GM19099 (cell line): ENCODE results near the gene PET100.

Experiments
- POLR2A ChIP-seq: IDR thresholded peaks from 3 replicates; pipeline ENCODE4 v1.6.1; 2011; ENCODE audit warnings: low read depth; ENCODE audit not compliant: insufficient read length; ENCODE audit errors: extremely low read depth

PET100 gene

GRCh38 chr19:7607212-7607873 is 22.2 kb upstream of the PET100 start:
- TF ChIP-seq POLR2A = no peak

- no peak for TF ChIP-seq POLR2A
Observed at GRCh38 chr19:7607874-7608560, 21.6 kb upstream of the PET100 start.

- no peak for TF ChIP-seq POLR2A
Observed at GRCh38 chr19:7610491-7611240, 18.9 kb upstream of the PET100 start.

GRCh38 chr19:7611541-7612279 is 17.9 kb upstream of the PET100 start:
- TF ChIP-seq POLR2A = no peak

- no peak for TF ChIP-seq POLR2A
Observed at GRCh38 chr19:7612282-7613274, 17.0 kb upstream of the PET100 start.

- no peak for TF ChIP-seq POLR2A
Observed at GRCh38 chr19:7614859-7615741, 14.5 kb upstream of the PET100 start.

GRCh38 chr19:7617172-7617571 is 12.4 kb upstream of the PET100 start:
- TF ChIP-seq POLR2A = no peak

GRCh38 chr19:7617735-7618134 is 11.9 kb upstream of the PET100 start:
- no peak for TF ChIP-seq POLR2A

GRCh38 chr19:7618348-7618747 is 11.2 kb upstream of the PET100 start:
- TF ChIP-seq POLR2A = no peak

GRCh38 chr19:7618771-7619510 is 10.7 kb upstream of the PET100 start:
- no peak for TF ChIP-seq POLR2A

- TF ChIP-seq POLR2A = no peak
Observed at GRCh38 chr19:7619671-7620441, 9.7 kb upstream of the PET100 start.
